ENCODE measurements around the gene TRABD2A. TPM values are rescaled to one million over a fixed set of nuclear protein-coding genes. Genes with fewer than 3 reads are reported as not detected.

Gene TRABD2A
- total and polyA plus RNA-seq, 2 of the 13 experiments (the other 11 are each of a cell fraction or from before 2014, with no cell fraction given), result 0.15 TPM; not detected in 1

DNA sequence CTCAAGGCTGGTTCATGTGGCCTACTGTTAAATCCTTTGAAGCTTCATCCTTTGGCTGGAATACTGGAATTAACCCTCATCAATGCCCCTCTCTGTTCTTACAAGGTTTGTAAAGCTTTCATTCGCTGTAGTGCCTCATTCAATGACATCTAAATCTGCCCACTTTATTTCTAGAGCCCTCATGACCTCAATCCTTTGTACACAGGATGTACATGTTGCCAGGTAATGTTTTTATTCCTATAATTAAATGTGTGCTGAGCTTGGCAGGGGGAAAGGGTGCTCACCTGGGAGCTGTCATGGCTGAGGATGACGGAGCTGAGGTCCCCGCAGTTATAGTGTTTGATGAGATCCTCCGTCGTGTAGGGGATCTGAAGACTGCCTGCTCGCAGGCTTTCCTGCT is 39.3 kb downstream of the TRABD2A start:
- 52% methylated on average over 6 of the region's 6 CpGs for WGBS (ENCODE audit: low lambda C conversion rate)
- H3K4me2 ChIP-seq (ENCODE audit: low read depth, low read length), result no peak overlapping the region
- no peak for TF ChIP-seq FOXO4 (CRISPR knock-in tag; conservative IDR thresholded peaks at IDR 0.05)
- TF ChIP-seq DMAP1 (CRISPR knock-in tag; IDR thresholded peaks at IDR 0.05), result no peak
- no peak for TF ChIP-seq SYNCRIP (IDR thresholded peaks at IDR 0.05; ENCODE audit: insufficient read depth, low read depth, low read length)
- no peak for TF ChIP-seq KLF13 (CRISPR knock-in tag; IDR thresholded peaks at IDR 0.05)
- TF ChIP-seq, protein P1, sequence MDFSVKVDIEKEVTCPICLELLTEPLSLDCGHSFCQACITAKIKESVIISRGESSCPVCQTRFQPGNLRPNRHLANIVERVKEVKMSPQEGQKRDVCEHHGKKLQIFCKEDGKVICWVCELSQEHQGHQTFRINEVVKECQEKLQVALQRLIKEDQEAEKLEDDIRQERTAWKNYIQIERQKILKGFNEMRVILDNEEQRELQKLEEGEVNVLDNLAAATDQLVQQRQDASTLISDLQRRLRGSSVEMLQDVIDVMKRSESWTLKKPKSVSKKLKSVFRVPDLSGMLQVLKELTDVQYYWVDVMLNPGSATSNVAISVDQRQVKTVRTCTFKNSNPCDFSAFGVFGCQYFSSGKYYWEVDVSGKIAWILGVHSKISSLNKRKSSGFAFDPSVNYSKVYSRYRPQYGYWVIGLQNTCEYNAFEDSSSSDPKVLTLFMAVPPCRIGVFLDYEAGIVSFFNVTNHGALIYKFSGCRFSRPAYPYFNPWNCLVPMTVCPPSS (IDR thresholded peaks at IDR 0.05), result no peak
- no peak for TF ChIP-seq MIXL1 (CRISPR knock-in tag; IDR thresholded peaks at IDR 0.05)
- TF ChIP-seq TAF1 (CRISPR knock-in tag; IDR thresholded peaks at IDR 0.05), result no peak
- no peak for TF ChIP-seq ZNF33A (CRISPR knock-in tag; IDR thresholded peaks at IDR 0.05; ENCODE audit: borderline replicate concordance)
- TF ChIP-seq ZBTB34 (CRISPR knock-in tag; IDR thresholded peaks at IDR 0.05), result no peak
- no peak for TF ChIP-seq ZNF235 (CRISPR knock-in tag; IDR thresholded peaks at IDR 0.05; ENCODE audit: borderline replicate concordance)
- TF ChIP-seq KDM3A (CRISPR knock-in tag; IDR thresholded peaks at IDR 0.05; ENCODE audit: low read depth), result no peak
- TF ChIP-seq, protein P2, sequence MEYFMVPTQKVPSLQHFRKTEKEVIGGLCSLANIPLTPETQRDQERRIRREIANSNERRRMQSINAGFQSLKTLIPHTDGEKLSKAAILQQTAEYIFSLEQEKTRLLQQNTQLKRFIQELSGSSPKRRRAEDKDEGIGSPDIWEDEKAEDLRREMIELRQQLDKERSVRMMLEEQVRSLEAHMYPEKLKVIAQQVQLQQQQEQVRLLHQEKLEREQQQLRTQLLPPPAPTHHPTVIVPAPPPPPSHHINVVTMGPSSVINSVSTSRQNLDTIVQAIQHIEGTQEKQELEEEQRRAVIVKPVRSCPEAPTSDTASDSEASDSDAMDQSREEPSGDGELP (IDR thresholded peaks at IDR 0.05; ENCODE audit: borderline replicate concordance, low read depth), result no peak
- TF ChIP-seq KAT8 (CRISPR knock-in tag; IDR thresholded peaks at IDR 0.05), result no peak
- TF ChIP-seq CREBL2 (CRISPR knock-in tag; IDR thresholded peaks at IDR 0.05; ENCODE audit: borderline replicate concordance), result no peak
- no peak for TF ChIP-seq ZNF691 (CRISPR knock-in tag; IDR thresholded peaks at IDR 0.05; ENCODE audit: borderline replicate concordance, low read depth)
- no peak for TF ChIP-seq ZNF160 (CRISPR knock-in tag; IDR thresholded peaks at IDR 0.05)
- no peak for TF ChIP-seq RFXANK (CRISPR knock-in tag; IDR thresholded peaks at IDR 0.05)
- H3K79me2 ChIP-seq (ENCODE audit: insufficient read depth, low read length), result no peaks in the 10 kb centered on the region
- POLR2A ChIA-PET, result no interaction called here
- no peaks in the 10 kb centered on the region for H4K20me1 ChIP-seq (ENCODE audit: insufficient read depth, low read length)
- CTCF ChIA-PET (ENCODE audit: low intra/inter-chr PET ratio, low total read pairs), result no interaction called here
- no peak overlapping the region for H3K4me3 ChIP-seq (replicated peaks in 1 of 3; ENCODE audit: insufficient read depth in 1 of 3, low read depth in 2 of 3, low read length in 3 of 3)
- DNase-seq (ENCODE audit: low spot score), result no peak
- H3K9ac ChIP-seq (ENCODE audit: insufficient read depth, low read depth, low read length), result no peak overlapping the region
- H3K27ac ChIP-seq (ENCODE audit: extremely low read length, insufficient read depth, low read length), result no peak overlapping the region
- ATAC-seq, result no peak
- peaks cover 8% of the 10 kb centered on the region; the same call in 1 of the 2 replicates for H3K4me1 ChIP-seq (ENCODE audit: insufficient read depth, low read length)
- FAIRE-seq, result no peak
- H2AFZ ChIP-seq (ENCODE audit: low read length), result no peak overlapping the region
- in situ Hi-C loops (cut with HindIII; ENCODE audit: extremely low pct_ligation_motif_present, low pct_unique_long_range_greater_than_20kb) (no loop called here), intact Hi-C loops (cut with micrococcal nuclease; ENCODE audit: unreplicated experiment) (no loop called here)
- H3K9me3 ChIP-seq (ENCODE audit: low read length), result no peaks in the 10 kb centered on the region
- H3K27me3 ChIP-seq (ENCODE audit: control insufficient read depth in 1 of 2, insufficient read depth in 2 of 2, low read length in 2 of 2), result no peaks in the 10 kb centered on the region; a peak in 1 of 5 replicates
- H3K36me3 ChIP-seq (replicated peaks in 1 of 2; ENCODE audit: control insufficient read depth in 1 of 2, insufficient read depth in 2 of 2, low read length in 2 of 2), result no peaks in the 10 kb centered on the region
- BruUV-seq (replicated peaks), result no TSS peak
